Heart left ventricle (tissue), 13 donors: Measurements from ENCODE around the gene GNG7.
A peak's percentile ranks its signal among the peaks of the same experiment; 100 is the strongest.

ENCODE experiments used
- CTCF ChIP-seq, 12 donors: fragments of 200-600 bp; sonication (generic) in 4 of 12; IDR thresholded peaks; one replicate each; pipeline versions ENCODE4 v1.5.0 to v1.8.0; 2018 to 2022; ENCODE audit warnings: antibody characterized with exemption in 12 of 12, mild to moderate bottlenecking in 5 of 12
- POLR2A ChIP-seq, 2 donors: fragments of 450-650 bp; IDR thresholded peaks; one replicate each; pipeline ENCODE4 v1.6.1; 2017; ENCODE audit warnings: antibody characterized with exemption in 2 of 2, mild to moderate bottlenecking in 2 of 2, moderate library complexity in 2 of 2
- donor health status: ischemic (EF 13 %, LVEDD 7.1; RV severe dilation, severe dysfunction).
- donor health status: DM: no; HTN: yes; CAD: no.
- donor health status: DM: no; HTN: no; CAD: no.
- donor health status: ischemic (EF 25% LVEDD 6.9; RV normal size, moderate dysfunction).
- donor health status: ischemic (EF 25% LVEDD 5.7; RV mildly dilated, moderate dysfunction).
- donor health status: ischemic (EF 35%, LVEDD 5.7; RV mildly dilated, moderate dysfunction).
- donor health status: nonischemic (EF 11% LVEDD 7.7; RV severe dilation, severe dysfunction).
- donor health status: DM: yes; HTN: yes; CAD: no.
- donor health status: PGD.
- donor health status: ischemic (EF 29% LVEDD 5.4; RV normal size, mild dysfunction).
- donor health status: nonischemic (EF 23%, LVEDD 6.1; RV moderate dilation, normal function).

- peak in 6 of 12 donors; percentile 8 to 33 (median 18) for TF ChIP-seq CTCF (IDR thresholded peaks at IDR 0.05)
- peak in 1 of 2 donors; percentile 50 for TF ChIP-seq POLR2A (IDR thresholded peaks at IDR 0.05)
Observed at GRCh38 chr19:2739602-2740313, 37.3 kb upstream of the GNG7 start, which contains the start of gene SLC39A3.
